Activated B cell treated with CpG ODN at 0.5 μM for 24 hours (primary cell): Measurements from ENCODE around the gene SPATS2L. TPM values are rescaled to one million over a fixed set of nuclear protein-coding genes. Genes with fewer than 3 reads are reported as not detected.

Experiments
- ATAC-seq: fragments of 200-7000 bp; cut with Tn5 transposase; one replicate; pipeline ENCODE4 v1.10.0; 2021; ENCODE audit warnings: low read depth, mild to moderate bottlenecking, moderate library complexity
- CTCF ChIA-PET: fragments of 350-600 bp; sonication (Branson Sonifier 250); formaldehyde crosslinking; loops from one replicate; lab custom pipeline; 2021; ENCODE audit warnings: antibody characterized with exemption; lab: Charles Lee
- POLR2A ChIA-PET: fragments of 350-600 bp; sonication (Branson Sonifier 250); formaldehyde crosslinking; loops from one replicate; lab custom pipeline; 2021; ENCODE audit warnings: antibody characterized with exemption; lab: Charles Lee
- DNase-seq: peaks from one replicate; pipeline ENCODE4 v3.0.0; 2022
- H3K27ac Mint-ChIP-seq: one replicate; pipeline ENCODE4 v1.8.0; 2020; ENCODE audit warnings: mixed read lengths
- H3K27me3 Mint-ChIP-seq: one replicate; pipeline ENCODE4 v1.8.0; 2021; ENCODE audit warnings: mixed read lengths
- H3K36me3 Mint-ChIP-seq: one replicate; pipeline ENCODE4 v1.8.0; 2021; ENCODE audit warnings: low read depth, mixed read lengths
- H3K4me1 Mint-ChIP-seq: one replicate; pipeline ENCODE4 v1.8.0; 2021; ENCODE audit warnings: mixed read lengths
- H3K4me3 Mint-ChIP-seq: one replicate; pipeline ENCODE4 v1.8.0; 2020; ENCODE audit warnings: mild to moderate bottlenecking, mixed read lengths
- H3K9me3 Mint-ChIP-seq: one replicate; pipeline ENCODE4 v1.8.0; 2020; ENCODE audit warnings: mixed read lengths
- intact Hi-C: fragments of 100-400 bp; cut with micrococcal nuclease; formaldehyde crosslinking; loops from one replicate; pipeline ENCODE4 v1.15.1; 2024
- total RNA-seq: library from RNA; stranded (reverse); gene quantifications from 2 replicates; pipeline ENCODE4 v1.2.3, GENCODE V29; 2022
- TF ChIP-seq, protein P1 (sequence below): fragments of 200-600 bp; IDR thresholded peaks from one replicate; pipeline ENCODE4 v1.8.0; 2022; ENCODE audit warnings: antibody characterized with exemption, mild to moderate bottlenecking

Gene SPATS2L
- total RNA-seq, 1 donor from 2014 or later, result 0.64 TPM

DNA sequence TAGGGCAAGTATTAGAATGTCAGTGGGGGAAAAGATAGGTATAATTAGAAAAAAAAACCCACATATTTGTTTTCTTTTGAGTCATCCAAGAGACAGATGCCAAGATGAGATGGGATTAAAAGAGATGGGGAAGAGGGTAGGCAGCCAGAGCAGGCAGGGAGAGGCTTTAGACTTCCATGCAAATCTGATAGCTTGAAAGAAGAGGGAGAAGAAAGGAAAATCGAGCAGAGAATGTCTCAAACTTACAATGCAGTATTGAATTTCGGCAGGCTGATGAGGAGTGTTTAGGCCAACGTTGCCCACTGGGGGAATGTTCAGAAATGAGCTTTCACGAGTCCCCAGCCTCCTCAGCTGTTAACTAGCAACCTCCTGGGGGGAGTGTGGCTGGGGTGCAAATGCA, 91.3 kb downstream of the SPATS2L start:
- ATAC-seq (no peak), DNase-seq (no peak)
- Mint-ChIP-seq H3K9me3 (no peaks in the 10 kb centered on the region), H3K27me3 (peaks cover 6% of the 10 kb centered on the region), H3K36me3 (no peaks in the 10 kb centered on the region), H3K4me1 (no peaks in the 10 kb centered on the region), H3K4me3 (no peak overlapping the region), H3K27ac (no peak overlapping the region)
- intact Hi-C loops, result no loop called here
- CTCF ChIA-PET, result no interaction called here
- POLR2A ChIA-PET, result no interaction called here
- TF ChIP-seq, protein P1, sequence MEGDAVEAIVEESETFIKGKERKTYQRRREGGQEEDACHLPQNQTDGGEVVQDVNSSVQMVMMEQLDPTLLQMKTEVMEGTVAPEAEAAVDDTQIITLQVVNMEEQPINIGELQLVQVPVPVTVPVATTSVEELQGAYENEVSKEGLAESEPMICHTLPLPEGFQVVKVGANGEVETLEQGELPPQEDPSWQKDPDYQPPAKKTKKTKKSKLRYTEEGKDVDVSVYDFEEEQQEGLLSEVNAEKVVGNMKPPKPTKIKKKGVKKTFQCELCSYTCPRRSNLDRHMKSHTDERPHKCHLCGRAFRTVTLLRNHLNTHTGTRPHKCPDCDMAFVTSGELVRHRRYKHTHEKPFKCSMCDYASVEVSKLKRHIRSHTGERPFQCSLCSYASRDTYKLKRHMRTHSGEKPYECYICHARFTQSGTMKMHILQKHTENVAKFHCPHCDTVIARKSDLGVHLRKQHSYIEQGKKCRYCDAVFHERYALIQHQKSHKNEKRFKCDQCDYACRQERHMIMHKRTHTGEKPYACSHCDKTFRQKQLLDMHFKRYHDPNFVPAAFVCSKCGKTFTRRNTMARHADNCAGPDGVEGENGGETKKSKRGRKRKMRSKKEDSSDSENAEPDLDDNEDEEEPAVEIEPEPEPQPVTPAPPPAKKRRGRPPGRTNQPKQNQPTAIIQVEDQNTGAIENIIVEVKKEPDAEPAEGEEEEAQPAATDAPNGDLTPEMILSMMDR, result no peak

DNA sequence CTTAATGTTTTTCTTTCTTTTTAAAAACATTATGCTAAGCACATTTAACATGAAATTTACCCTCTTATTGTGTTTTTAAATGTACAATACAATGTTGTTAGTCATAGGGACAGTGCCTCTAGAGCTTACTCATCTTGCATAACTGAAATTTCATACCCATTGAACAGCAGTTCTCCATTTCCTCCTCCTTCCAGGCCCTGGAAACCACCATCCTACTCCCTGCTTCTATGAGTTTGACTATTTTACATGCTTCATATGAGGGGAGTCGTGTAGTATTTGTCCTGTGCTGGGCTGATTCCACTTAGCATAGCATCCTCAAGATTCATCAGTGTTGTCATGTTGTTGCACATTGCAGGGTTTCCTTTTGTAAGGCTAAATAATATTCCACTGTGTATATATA, 92.6 kb downstream of the SPATS2L start:
- DNase-seq (no peak), ATAC-seq (no peak)
- intact Hi-C loops, result no loop called here
- no peaks in the 10 kb centered on the region for H3K9me3 Mint-ChIP-seq
- H3K27ac Mint-ChIP-seq, result no peak overlapping the region
- TF ChIP-seq, protein P1, result no peak
- POLR2A ChIA-PET, result no interaction called here
- no peaks in the 10 kb centered on the region for H3K36me3 Mint-ChIP-seq
- no peaks in the 10 kb centered on the region for H3K4me1 Mint-ChIP-seq
- no peak overlapping the region for H3K4me3 Mint-ChIP-seq
- peaks cover 6% of the 10 kb centered on the region for H3K27me3 Mint-ChIP-seq
- CTCF ChIA-PET, result no interaction called here

GRCh38 chr2:200399636-200400035, 93.1 kb downstream of the SPATS2L start:
- no peak for ATAC-seq
- Mint-ChIP-seq H3K4me1 (no peaks in the 10 kb centered on the region), H3K36me3 (no peaks in the 10 kb centered on the region), H3K27ac (no peak overlapping the region), H3K4me3 (no peak overlapping the region), H3K9me3 (no peaks in the 10 kb centered on the region), H3K27me3 (peaks cover 6% of the 10 kb centered on the region)
- intact Hi-C loops, result no loop called here
- DNase-seq, result no peak
- TF ChIP-seq, protein P1, result no peak
- CTCF ChIA-PET, result no interaction called here
- POLR2A ChIA-PET, result no interaction called here

GRCh38 chr2:200403814-200404213, 97.3 kb downstream of the SPATS2L start:
- ATAC-seq (no peak), DNase-seq (no peak)
- TF ChIP-seq, protein P1, result no peak
- no peaks in the 10 kb centered on the region for H3K4me1 Mint-ChIP-seq
- CTCF ChIA-PET, result no interaction called here
- no peaks in the 10 kb centered on the region for H3K9me3 Mint-ChIP-seq
- H3K27me3 Mint-ChIP-seq, result peaks cover 4% of the 10 kb centered on the region
- no peaks in the 10 kb centered on the region for H3K36me3 Mint-ChIP-seq
- POLR2A ChIA-PET, result no interaction called here
- intact Hi-C loops, result no loop called here
- no peak overlapping the region for H3K27ac Mint-ChIP-seq
- no peak overlapping the region for H3K4me3 Mint-ChIP-seq

GRCh38 chr2:200404615-200405014, 98.1 kb downstream of the SPATS2L start:
- ATAC-seq (no peak), DNase-seq (no peak)
- no peak overlapping the region for H3K27ac Mint-ChIP-seq
- H3K4me1 Mint-ChIP-seq, result no peaks in the 10 kb centered on the region
- POLR2A ChIA-PET, result no interaction called here
- no peak overlapping the region for H3K4me3 Mint-ChIP-seq
- TF ChIP-seq, protein P1, result no peak
- CTCF ChIA-PET, result no interaction called here
- no peaks in the 10 kb centered on the region for H3K9me3 Mint-ChIP-seq
- H3K36me3 Mint-ChIP-seq, result no peaks in the 10 kb centered on the region
- intact Hi-C loops, result no loop called here
- H3K27me3 Mint-ChIP-seq, result peaks cover 4% of the 10 kb centered on the region
